ENCODE results near the gene SLC32A1.

Gene SLC32A1

GRCh38 chr20:38722683-38723016, 1.6 kb upstream of the SLC32A1 start:
- no peak overlapping the region for H3K4me2 ChIP-seq (ENCODE audit: low read length)
- H3K27ac ChIP-seq (ENCODE audit: low read depth, low read length) = no peak overlapping the region
- peaks cover 55% of the 10 kb centered on the region for H3K27me3 ChIP-seq (ENCODE audit: control insufficient read depth, low read length)

GRCh38 chr20:38723017-38723847, 1.1 kb upstream of the SLC32A1 start:
- Histone ChIP-seq H3K4me3 (ENCODE audit: low read length) (no peak overlapping the region), H3K4me2 (ENCODE audit: low read length) (no peak overlapping the region), H3K4me1 (ENCODE audit: control insufficient read depth, low read length) (peaks cover 18% of the 10 kb centered on the region), H3K27ac (ENCODE audit: low read depth, low read length) (no peak overlapping the region), H3F3A (ENCODE audit: control insufficient read depth, insufficient read depth) (no peaks in the 10 kb centered on the region), H3K9me3 (ENCODE audit: control insufficient read depth, insufficient read depth, low read length) (no peaks in the 10 kb centered on the region), H4K20me1 (ENCODE audit: control insufficient read depth, insufficient read depth, low read depth, low read length) (no peaks in the 10 kb centered on the region), H3K36me3 (ENCODE audit: control insufficient read depth, low read length) (no peaks in the 10 kb centered on the region), H3K79me2 (ENCODE audit: control insufficient read depth, low read length) (no peaks in the 10 kb centered on the region), H3K9me2 (replicated peaks; ENCODE audit: control insufficient read depth, low read length) (no peaks in the 10 kb centered on the region), H3K27me3 (ENCODE audit: control insufficient read depth, low read length) (peaks cover 49% of the 10 kb centered on the region)
- TF ChIP-seq EZH2phosphoT487 (IDR thresholded peaks at IDR 0.05; ENCODE audit: borderline replicate concordance, low read length) (no peak), CTCF (IDR thresholded peaks at IDR 0.05; ENCODE audit: low read depth, low read length, poor library complexity, severe bottlenecking) (no peak)

More at GRCh38 chr20:38722683-38723016, 1.6 kb upstream of the SLC32A1 start:
- Histone ChIP-seq H3K4me3 (ENCODE audit: low read length) (no peak overlapping the region), H3K9me3 (ENCODE audit: control insufficient read depth, insufficient read depth, low read length) (no peaks in the 10 kb centered on the region), H3F3A (ENCODE audit: control insufficient read depth, insufficient read depth) (no peaks in the 10 kb centered on the region), H3K36me3 (ENCODE audit: control insufficient read depth, low read length) (no peaks in the 10 kb centered on the region), H3K79me2 (ENCODE audit: control insufficient read depth, low read length) (no peaks in the 10 kb centered on the region), H3K9me2 (replicated peaks; ENCODE audit: control insufficient read depth, low read length) (no peaks in the 10 kb centered on the region), H4K20me1 (ENCODE audit: control insufficient read depth, insufficient read depth, low read depth, low read length) (no peaks in the 10 kb centered on the region), H3K4me1 (ENCODE audit: control insufficient read depth, low read length) (peaks cover 18% of the 10 kb centered on the region)
- TF ChIP-seq CTCF (IDR thresholded peaks at IDR 0.05; ENCODE audit: low read depth, low read length, poor library complexity, severe bottlenecking) (no peak), EZH2phosphoT487 (IDR thresholded peaks at IDR 0.05; ENCODE audit: borderline replicate concordance, low read length) (no peak)

- H3K4me2 ChIP-seq (ENCODE audit: low read length) = peak overlapping the region; percentile 34
- H3K36me3 ChIP-seq (ENCODE audit: control insufficient read depth, low read length) = no peaks in the 10 kb centered on the region
- no peak overlapping the region; the same call in 1 of the 2 replicates for H3K4me3 ChIP-seq (ENCODE audit: low read length)
- no peaks in the 10 kb centered on the region for H3K9me2 ChIP-seq (replicated peaks; ENCODE audit: control insufficient read depth, low read length)
- H3F3A ChIP-seq (ENCODE audit: control insufficient read depth, insufficient read depth) = no peaks in the 10 kb centered on the region
- no peaks in the 10 kb centered on the region for H3K9me3 ChIP-seq (ENCODE audit: control insufficient read depth, insufficient read depth, low read length)
- no peak for TF ChIP-seq EZH2phosphoT487 (IDR thresholded peaks at IDR 0.05; ENCODE audit: borderline replicate concordance, low read length)
- no peak for TF ChIP-seq CTCF (IDR thresholded peaks at IDR 0.05; ENCODE audit: low read depth, low read length, poor library complexity, severe bottlenecking)
- peaks cover 22% of the 10 kb centered on the region for H3K4me1 ChIP-seq (ENCODE audit: control insufficient read depth, low read length)
- H3K27me3 ChIP-seq (ENCODE audit: control insufficient read depth, low read length) = peaks cover 42% of the 10 kb centered on the region
- H3K79me2 ChIP-seq (ENCODE audit: control insufficient read depth, low read length) = no peaks in the 10 kb centered on the region
- no peak overlapping the region for H3K27ac ChIP-seq (ENCODE audit: low read depth, low read length)
- H4K20me1 ChIP-seq (ENCODE audit: control insufficient read depth, insufficient read depth, low read depth, low read length) = no peaks in the 10 kb centered on the region
Observed at GRCh38 chr20:38724626-38725147, 401 bp downstream of the SLC32A1 start.
